ENCODE measurements around the gene LSP1. TPM values are rescaled to one million over a fixed set of nuclear protein-coding genes. Genes with fewer than 3 reads are reported as not detected.

The LSP1 gene
- total and polyA plus RNA-seq, 4 donors: 5.0 to 7.7 (median 5.7) TPM

DNA sequence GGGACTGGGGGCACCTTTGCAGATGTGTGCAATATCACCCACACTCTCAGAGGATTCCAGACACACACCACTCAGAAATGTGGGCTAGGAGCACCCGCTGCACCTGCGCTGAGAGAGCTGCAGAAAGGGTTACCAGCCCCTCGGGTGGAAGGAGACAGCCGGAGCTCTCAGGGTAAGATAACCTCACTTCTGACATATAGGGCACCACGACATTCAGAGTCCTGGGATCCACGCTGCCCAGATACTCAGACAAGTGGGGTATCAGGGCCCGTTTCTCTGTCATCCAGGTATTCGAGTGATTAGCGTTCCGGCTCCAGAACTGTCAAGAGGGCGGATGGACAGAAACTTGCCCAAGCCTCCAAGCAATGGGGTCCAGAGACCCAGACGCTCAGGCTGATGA, 24.3 kb upstream of the LSP1 start (continued):
- TF ChIP-seq, protein P1, sequence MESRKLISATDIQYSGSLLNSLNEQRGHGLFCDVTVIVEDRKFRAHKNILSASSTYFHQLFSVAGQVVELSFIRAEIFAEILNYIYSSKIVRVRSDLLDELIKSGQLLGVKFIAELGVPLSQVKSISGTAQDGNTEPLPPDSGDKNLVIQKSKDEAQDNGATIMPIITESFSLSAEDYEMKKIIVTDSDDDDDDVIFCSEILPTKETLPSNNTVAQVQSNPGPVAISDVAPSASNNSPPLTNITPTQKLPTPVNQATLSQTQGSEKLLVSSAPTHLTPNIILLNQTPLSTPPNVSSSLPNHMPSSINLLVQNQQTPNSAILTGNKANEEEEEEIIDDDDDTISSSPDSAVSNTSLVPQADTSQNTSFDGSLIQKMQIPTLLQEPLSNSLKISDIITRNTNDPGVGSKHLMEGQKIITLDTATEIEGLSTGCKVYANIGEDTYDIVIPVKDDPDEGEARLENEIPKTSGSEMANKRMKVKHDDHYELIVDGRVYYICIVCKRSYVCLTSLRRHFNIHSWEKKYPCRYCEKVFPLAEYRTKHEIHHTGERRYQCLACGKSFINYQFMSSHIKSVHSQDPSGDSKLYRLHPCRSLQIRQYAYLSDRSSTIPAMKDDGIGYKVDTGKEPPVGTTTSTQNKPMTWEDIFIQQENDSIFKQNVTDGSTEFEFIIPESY (IDR thresholded peaks at IDR 0.05): no peak
- no peak for TF ChIP-seq HNF4A (conservative IDR thresholded peaks at IDR 0.05)
- no peak for TF ChIP-seq TAF1 (conservative IDR thresholded peaks at IDR 0.05)
- no peak for TF ChIP-seq GABPA (IDR thresholded peaks at IDR 0.05 in 1 of 2, conservative IDR thresholded peaks at IDR 0.05 in 1 of 2)
- no peak for TF ChIP-seq FOXA2 (IDR thresholded peaks at IDR 0.05)
- TF ChIP-seq FOXA1 (IDR thresholded peaks at IDR 0.05): no peak

DNA sequence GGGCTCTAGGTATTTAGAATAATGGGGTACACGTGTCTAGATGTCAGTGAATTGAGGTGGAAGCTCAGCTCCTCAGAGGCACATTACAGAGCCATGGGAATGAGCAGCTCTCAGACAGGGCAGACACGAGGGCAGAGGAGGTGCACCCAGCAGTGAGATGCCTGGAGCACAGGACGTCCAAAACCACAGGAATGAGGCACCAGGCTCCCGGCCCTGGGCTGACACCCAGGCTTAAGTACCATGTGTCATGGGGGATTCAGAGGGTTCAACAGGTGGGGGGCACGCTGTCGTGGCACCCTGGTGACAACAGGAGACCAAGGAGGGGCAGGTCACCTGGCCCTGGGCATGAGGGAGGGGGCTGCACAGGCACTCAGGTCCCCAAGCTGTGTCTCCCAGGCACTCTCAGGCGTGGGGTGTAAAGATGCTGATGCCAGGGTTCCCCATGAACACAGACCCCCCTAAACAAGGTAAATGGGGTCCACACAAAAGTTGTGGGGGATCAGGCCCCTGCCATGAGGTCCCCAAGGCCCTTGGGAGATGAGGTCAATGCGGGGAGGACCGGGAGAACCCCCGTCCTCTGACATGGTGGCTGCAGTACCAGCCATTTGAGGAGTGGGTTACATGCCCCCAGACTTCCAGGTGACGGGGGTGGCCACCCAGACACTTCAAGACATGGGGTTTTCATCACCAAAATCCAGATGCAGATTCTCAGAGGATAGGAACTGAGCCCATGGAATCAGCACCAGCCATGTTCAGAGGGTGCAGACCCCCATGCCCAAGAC, 23.7 kb upstream of the LSP1 start:
- WGBS: 89% methylated on average over 11 of the region's 11 CpGs
- no peak for DNase-seq (ENCODE audit: low spot score)
- no peak overlapping the region for H3K9ac ChIP-seq (ENCODE audit: low read depth in 1 of 2, low read length in 2 of 2)
- H3K4me1 ChIP-seq (ENCODE audit: control insufficient read depth in 4 of 4, insufficient read depth in 4 of 4, low read length in 3 of 4): peaks cover 9 to 45% (median 20%) of the 10 kb centered on the region in 4 donors
- no peaks in the 10 kb centered on the region for H3K27me3 ChIP-seq (ENCODE audit: control insufficient read depth in 4 of 4, insufficient read depth in 4 of 4, low read length in 3 of 4)
- TF ChIP-seq FOXA2 (IDR thresholded peaks at IDR 0.05) (no peak), YY1 (IDR thresholded peaks at IDR 0.05) (no peak), TAF1 (conservative IDR thresholded peaks at IDR 0.05) (no peak), RAD21 (IDR thresholded peaks at IDR 0.05) (no peak), JUND (IDR thresholded peaks at IDR 0.05) (no peak), SP1 (IDR thresholded peaks at IDR 0.05) (no peak), RXRA (IDR thresholded peaks at IDR 0.05) (no peak), HNF4G (IDR thresholded peaks at IDR 0.05) (no peak)
- no peak overlapping the region for H3K27ac ChIP-seq (ENCODE audit: low read depth in 1 of 2, low read length in 2 of 2)
- H3K4me3 ChIP-seq (ENCODE audit: low read depth in 1 of 3, low read length in 3 of 3): no peak overlapping the region
- no peaks in the 10 kb centered on the region for H3K9me3 ChIP-seq (ENCODE audit: control insufficient read depth in 4 of 4, low read length in 3 of 4)
- no peaks in the 10 kb centered on the region for H3K36me3 ChIP-seq (ENCODE audit: control insufficient read depth in 4 of 4, insufficient read depth in 3 of 4, low read depth in 1 of 4, low read length in 3 of 4)

DNA sequence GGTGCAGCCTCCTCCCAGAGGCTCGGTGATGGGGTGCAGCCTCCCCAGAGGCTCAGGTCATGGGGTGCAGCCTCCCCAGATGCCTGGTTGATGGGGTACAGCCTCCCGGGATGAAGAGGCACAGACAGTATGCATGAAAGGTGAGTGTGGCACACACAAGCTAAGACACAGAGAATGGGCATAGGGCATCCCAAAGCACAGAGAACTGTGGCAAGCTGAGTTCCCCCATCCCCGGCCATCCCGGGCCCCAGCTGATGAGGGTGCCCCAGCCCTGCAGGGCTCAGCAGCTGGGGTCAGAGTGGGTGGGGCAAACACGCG, 22.9 kb upstream of the LSP1 start:
- no peaks in the 10 kb centered on the region for H3K9me3 ChIP-seq (ENCODE audit: control insufficient read depth in 4 of 4, low read length in 3 of 4)
- no peaks in the 10 kb centered on the region for H3K36me3 ChIP-seq (ENCODE audit: control insufficient read depth in 4 of 4, insufficient read depth in 3 of 4, low read depth in 1 of 4, low read length in 3 of 4)
- no peak for DNase-seq (ENCODE audit: low spot score)
- 67% methylated on average over 6 of the region's 6 CpGs for WGBS
- no peak overlapping the region for H3K9ac ChIP-seq (ENCODE audit: low read depth in 1 of 2, low read length in 2 of 2)
- H3K4me3 ChIP-seq (ENCODE audit: low read depth in 1 of 3, low read length in 3 of 3): no peak overlapping the region
- H3K27ac ChIP-seq (ENCODE audit: low read depth in 1 of 2, low read length in 2 of 2): no peak overlapping the region
- peaks cover 9 to 40% (median 20%) of the 10 kb centered on the region in 4 donors for H3K4me1 ChIP-seq (ENCODE audit: control insufficient read depth in 4 of 4, insufficient read depth in 4 of 4, low read length in 3 of 4)
- no peak for TF ChIP-seq FOXA1 (IDR thresholded peaks at IDR 0.05)
- TF ChIP-seq, protein P2, sequence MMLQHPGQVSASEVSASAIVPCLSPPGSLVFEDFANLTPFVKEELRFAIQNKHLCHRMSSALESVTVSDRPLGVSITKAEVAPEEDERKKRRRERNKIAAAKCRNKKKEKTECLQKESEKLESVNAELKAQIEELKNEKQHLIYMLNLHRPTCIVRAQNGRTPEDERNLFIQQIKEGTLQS (IDR thresholded peaks at IDR 0.05): no peak
- no peaks in the 10 kb centered on the region for H3K27me3 ChIP-seq (ENCODE audit: control insufficient read depth in 4 of 4, insufficient read depth in 4 of 4, low read length in 3 of 4)

Measured in liver (tissue), 9 donors.